Endometrial microvascular endothelial cells (primary cell): ENCODE results near the gene PILRA. TPM values are rescaled to one million over a fixed set of nuclear protein-coding genes. Genes with fewer than 3 reads are reported as not detected.
"Not testable (repeated sequence)": the region's sequence is repeated elsewhere in the genome, so short reads cannot be mapped to it uniquely, and the experiment has no call there.

Source experiments
- in situ Hi-C: cut with HindIII; loops from 2 replicates; pipeline ENCODE4 v1.10.0; 2017; ENCODE audit warnings: low sequenced_read_pairs, low pct_unique_long_range_greater_than_20kb; ENCODE audit errors: inconsistent ontology term
- total RNA-seq: library from RNA; depleted of rRNA; stranded (reverse); fragments of >200 nt; gene quantifications from one replicate; pipeline ENCODE4 v1.2.3, GENCODE V29; 2015; ENCODE audit errors: inconsistent ontology term

PILRA gene
- total RNA-seq, 1 donor from 2014 or later, result not detected

GRCh38 chr7:100356416-100357068 lies 16.7 kb upstream of the PILRA start:
- in situ Hi-C loops, result no loop called here

DNA sequence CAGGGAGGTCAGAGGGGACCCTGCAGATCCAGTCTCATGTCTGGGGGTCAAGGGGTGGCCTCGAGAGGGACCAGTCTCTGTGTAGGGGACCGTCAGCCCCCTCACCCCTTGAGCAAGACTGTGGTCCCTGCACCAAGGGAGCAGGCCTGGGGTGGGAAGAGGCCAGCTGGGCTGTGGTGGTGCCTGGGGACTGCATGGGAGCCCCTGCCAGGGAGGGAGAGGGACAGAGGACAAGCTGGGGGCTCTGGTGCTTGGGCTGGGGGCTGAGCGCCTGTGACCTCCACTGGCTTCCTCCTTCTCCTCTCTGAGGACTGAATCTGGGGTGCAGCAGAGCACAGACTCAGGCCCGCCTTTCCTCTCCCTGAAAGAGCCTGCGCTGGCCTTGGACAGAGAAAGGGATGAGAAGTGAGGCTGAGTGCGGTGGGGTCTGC lies 16.1 kb upstream of the PILRA start:
- in situ Hi-C loops, result no loop called here

DNA sequence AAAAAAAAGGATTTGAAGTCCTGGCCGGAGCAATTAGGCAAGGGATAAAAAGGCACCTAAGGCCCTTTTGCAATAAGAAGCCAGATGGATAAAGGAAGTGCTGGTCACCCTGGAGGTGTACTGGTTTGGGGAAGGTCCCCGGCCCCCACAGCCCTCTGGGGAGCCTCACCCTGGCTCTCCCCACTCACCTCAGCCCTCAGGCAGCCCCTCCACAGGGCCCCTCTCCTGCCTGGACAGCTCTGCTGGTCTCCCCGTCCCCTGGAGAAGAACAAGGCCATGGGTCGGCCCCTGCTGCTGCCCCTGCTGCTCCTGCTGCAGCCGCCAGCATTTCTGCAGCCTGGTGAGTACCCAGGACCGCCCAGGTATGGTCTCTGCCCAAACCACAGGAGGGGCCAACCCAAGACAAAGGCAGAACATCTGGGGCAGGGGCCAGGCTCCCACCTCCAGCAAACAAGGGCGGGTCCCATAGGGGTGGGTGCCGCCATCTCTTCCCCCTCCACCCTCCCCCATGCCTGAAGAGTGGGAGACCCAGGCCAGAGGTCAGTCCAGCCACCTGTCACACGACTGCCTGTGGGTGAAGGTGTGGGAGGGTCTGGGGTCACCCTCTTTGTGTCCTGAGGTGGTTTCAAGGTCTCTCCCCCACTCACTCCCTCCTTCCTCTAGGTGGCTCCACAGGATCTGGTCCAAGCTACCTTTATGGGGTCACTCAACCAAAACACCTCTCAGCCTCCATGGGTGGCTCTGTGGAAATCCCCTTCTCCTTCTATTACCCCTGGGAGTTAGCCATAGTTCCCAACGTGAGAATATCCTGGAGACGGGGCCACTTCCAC lies 15.0 kb upstream of the PILRA start, which contains the start of gene PILRB:
TSS of gene PILRB (plus strand) at position 91 of the 830 bp plus-strand sequence. CDS start at position 277, 186 bp downstream.
- in situ Hi-C loops, result no loop called here

DNA sequence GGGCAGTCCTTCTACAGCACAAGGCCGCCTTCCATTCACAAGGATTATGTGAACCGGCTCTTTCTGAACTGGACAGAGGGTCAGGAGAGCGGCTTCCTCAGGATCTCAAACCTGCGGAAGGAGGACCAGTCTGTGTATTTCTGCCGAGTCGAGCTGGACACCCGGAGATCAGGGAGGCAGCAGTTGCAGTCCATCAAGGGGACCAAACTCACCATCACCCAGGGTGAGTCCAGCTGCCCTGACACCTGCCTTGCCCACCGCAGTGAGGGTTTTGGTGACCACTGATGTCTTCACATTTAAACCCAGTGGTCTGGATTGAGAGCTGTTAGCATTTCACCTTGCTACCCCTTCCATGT lies 14.5 kb upstream of the PILRA start:
- in situ Hi-C loops, result no loop called here

DNA sequence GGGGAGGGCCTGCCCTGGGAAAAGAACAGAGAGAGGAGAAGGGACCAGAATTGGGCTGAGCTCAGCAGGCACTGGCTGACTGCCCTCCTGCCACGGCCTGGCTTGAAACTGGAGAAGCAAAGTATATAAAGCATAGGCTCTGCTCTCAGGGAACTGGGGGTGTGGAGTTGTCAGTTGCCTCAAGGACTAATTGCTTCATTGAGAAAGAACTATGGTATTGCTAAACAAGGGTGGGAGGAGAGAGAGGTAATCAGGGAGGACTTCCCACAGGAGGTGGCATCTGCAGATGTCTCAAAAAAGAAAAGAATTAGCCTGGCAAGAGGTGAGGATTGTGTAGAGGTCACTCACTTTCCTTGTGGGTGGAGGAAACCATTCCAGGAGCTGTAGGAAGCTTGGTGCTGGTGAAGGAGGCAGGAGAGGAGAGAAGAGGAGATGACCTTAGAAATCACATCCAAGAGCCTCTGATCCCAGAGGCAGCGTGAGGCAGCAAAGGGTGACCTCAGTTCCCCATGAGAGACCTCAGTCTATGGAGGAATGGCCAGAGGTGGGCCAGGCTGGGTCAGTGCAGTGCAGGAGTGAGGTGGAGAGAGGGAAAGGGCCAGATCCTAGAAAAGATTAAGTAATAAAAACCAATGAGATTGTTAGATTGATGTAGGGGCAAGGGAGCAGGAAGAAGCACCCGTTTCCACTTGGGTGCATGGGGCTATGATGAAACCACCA lies 13.0 kb upstream of the PILRA start:
- in situ Hi-C loops, result no loop called here

GRCh38 chr7:100363098-100363497 lies 10.2 kb upstream of the PILRA start:
- in situ Hi-C loops, result no loop called here

DNA sequence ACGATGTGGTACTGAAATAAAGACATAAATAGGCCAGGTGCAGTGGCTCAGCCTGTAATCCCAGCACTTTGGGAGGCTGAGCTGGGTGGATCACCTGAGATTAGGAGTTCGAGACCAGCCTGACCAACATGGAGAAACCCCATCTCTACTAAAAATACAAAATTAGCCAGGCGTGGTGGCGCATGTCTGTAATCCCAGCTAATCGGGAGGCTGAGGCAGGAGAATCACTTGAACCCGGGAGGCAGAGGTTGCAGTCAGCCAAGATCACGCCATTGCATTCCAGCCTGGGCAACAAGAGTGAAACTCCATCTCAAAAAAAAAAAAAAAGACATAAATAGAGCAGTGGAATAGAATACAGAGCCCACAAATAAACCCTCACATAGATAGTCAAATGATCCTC lies 9.5 kb upstream of the PILRA start:
- in situ Hi-C loops, result not testable (repeated sequence)

DNA sequence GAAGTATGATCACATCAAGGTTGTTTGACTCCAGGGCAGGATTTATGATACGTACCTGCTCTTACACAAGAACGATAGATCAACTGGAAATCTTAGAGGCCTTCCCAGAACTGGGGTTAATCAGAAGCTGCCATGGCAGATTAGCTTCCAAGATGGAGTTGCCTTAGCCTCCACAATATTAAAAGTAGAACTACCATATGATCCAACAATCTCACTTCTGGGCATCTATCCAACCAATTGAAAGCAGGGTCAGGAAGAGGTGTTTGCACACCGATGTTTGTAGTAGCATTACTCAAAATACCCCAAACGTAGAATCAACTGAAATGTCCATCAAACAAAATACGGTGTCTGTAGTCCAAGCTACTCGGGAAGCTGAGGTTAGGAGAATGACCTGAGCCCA lies 8.8 kb upstream of the PILRA start:
- in situ Hi-C loops, result no loop called here

DNA sequence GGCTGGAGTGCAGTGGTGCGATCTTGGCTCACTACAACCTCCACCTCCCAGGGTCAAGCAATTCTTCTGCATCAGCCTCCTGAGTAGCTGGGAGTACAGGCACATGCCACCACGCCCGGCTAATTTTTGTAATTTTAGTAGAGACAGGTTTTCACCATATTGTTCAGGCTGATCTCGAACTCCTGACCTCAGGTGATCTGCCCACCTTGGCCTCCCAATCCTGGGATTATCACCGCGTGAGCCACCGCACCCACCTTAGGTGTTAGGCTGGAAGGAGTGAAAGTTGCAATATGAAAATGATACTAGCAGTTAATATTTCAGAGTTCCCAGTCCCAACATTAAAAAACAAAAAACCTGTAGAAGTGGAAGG lies 7.3 kb upstream of the PILRA start:
- in situ Hi-C loops, result not testable (repeated sequence)

DNA sequence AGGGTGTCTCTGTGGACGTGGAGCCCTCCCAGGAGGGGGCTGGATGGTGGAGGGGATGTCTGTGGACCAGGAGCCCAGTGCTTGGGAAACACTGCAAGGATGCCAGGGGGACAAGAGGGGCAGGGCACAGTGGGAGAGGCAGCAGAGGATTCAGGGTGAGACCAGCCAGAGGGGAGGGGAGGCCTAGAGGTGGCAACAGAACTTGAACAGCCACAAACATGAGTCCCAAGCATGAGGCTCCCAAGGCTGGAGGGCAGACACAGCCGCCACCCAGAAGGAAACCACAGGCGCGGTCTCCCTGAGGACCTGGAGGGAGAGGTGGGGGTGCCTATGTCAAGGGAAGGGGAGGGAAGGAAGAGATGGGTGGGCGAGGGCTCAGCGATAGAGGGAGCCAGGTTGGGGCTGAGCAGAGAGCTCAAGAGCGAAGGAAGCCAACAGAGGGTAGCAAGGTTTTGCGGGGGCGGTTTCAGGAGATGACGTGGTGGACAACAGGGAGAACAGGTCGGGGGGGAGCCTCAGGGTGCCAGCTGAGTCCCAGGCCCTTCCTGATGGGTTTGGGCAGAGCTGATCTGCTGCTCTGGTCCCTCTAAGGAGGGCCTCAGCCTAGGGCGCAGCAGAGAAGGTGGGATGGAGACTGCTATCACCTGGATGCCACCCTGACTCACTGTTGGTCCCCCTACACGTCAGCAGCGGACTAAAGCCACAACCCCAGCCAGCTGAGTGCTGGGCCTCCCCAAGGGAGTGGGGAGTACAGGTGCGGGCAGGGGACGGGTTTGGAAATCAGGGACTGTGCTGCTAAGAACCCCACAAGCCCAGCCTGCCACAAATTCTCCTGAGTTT lies 6.7 kb upstream of the PILRA start:
- in situ Hi-C loops, result no loop called here

DNA sequence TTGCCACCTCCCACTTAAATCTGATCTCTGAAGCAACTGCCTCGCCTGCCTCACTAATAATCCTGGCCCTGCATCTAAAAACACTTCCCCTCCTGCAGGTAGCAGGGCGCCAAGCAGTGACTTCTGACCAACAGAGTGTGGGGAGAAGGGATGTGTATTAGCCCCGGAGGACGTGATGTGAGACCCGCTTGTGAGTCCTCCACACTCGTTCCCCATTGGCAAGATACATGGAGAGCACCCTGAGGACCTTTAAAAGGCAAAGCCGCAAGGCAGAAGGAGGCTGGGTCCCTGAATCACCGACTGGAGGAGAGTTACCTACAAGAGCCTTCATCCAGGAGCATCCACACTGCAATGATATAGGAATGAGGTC lies 6.1 kb upstream of the PILRA start:
- in situ Hi-C loops, result no loop called here

- in situ Hi-C loops, result no loop called here
Measured at GRCh38 chr7:100367676-100368613, 5.3 kb upstream of the PILRA start.

DNA sequence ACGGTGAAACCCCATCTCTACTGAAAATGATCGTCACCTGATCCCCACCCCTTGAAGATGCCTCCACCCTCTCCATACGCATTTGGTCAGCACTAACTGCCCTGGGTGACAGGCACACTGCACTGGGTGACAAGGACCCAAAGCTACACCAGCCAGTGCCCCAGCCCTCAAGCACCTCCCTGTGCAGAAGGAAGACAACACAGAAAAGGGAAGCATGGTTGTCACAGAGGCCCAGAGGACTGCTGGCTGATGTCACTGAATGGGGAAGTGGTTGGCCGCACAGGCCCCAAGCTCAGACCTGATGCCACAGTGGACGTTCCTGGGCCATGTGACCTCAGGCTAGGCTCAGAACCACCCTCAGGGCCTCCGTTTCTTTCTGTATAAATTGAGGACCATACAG lies 4.2 kb upstream of the PILRA start:
- in situ Hi-C loops, result no loop called here

GRCh38 chr7:100370303-100370702 lies 3.0 kb upstream of the PILRA start:
- in situ Hi-C loops, result no loop called here

DNA sequence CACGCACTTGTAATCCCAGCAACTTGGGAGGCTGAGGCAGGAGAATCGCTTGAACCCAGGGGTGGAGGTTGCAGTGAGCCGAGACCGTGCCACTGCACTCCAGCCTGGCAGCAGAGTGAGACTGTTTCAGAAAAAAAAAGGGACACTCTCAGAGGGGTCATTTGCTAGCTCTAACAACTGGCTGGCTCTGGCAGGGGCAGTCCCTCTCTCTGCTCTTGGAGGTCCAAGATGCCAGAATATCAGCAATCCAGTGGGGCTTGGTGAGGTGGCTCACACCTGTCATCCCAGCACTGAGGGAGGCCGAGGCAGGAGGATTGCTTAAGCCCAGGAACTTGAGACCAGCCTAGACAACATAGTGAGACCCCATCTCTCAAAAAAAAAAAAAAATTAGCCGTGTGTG lies 2.5 kb upstream of the PILRA start:
- in situ Hi-C loops, result no loop called here

- in situ Hi-C loops, result no loop called here
Measured at GRCh38 chr7:100371561-100372171, 1.6 kb upstream of the PILRA start.

DNA sequence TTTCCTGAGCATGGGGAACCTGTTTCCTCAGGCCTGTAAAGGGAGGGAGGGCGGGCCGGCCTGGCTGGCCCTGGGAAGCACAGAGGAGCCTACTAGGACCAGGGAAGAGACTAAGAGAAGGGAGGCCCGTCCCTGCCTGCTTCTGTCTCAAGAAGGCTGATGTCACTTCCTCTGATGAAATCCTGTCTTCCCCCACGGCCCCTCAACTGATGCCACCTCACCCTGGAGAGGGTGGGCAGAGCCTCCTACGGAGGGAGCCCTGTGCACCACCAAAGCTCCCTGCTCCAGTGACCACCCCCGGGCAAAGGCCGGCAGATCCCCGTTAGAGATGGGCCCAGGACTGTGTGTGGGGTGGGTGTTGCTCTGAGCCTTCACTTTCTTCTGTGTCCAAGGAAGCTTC lies 1.0 kb upstream of the PILRA start:
- in situ Hi-C loops, result no loop called here

DNA sequence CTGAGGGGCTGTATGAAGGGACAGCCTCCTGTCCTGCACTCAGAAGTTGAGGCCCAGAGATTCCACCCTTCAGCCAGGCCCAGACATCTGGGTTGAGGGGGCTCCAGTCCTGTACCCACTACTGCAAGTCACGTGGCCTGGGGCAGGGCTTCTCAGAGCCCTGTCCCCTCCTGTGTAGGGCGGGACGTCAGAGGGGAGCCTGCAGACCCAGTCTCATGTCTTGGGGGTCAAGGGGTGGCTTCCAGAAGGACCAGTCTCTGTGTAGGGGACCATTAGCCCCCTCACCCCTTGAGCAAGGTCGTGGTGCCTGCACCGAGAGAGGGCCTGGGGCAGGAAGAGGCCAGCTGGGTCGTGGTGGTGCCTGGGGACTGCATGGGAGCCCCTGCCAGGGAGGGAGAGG lies 593 bp upstream of the PILRA start:
- in situ Hi-C loops, result no loop called here
